Vagina (tissue), 2 donors: ENCODE results near the gene VEZF1. TPM values are rescaled to one million over a fixed set of nuclear protein-coding genes. Genes with fewer than 3 reads are reported as not detected.

Experiments used
- DNase-seq, 2 donors: peaks; one replicate each; pipeline ENCODE4 v3.0.0-alpha.2; 2017; ENCODE audit errors: extremely low spot score in 2 of 2
- H3K27ac ChIP-seq: fragments of 200-600 bp; sonication (generic); one replicate; pipeline ENCODE4 v1.5.1; 2019
- H3K27me3 ChIP-seq: fragments of 200-600 bp; sonication (generic); one replicate; pipeline ENCODE4 v1.5.1; 2019
- H3K36me3 ChIP-seq, 2 donors: fragments of 200-600 bp; sonication (generic); one replicate each; pipeline ENCODE4 v1.5.1; 2017 to 2019
- H3K4me1 ChIP-seq: fragments of 200-600 bp; sonication (generic); one replicate; pipeline ENCODE4 v1.5.1; 2019
- H3K4me3 ChIP-seq, 2 donors: fragments of 200-600 bp; sonication (generic); 1 replicate in 1 of 2; 2 replicates in 1 of 2; pipeline ENCODE4 v1.5.1; 2016 to 2019
- H3K9me3 ChIP-seq: fragments of 200-600 bp; sonication (generic); one replicate; pipeline ENCODE4 v1.5.1; 2019
- CTCF ChIP-seq, 3 experiments: fragments of 450-650 bp in 2 of 3; fragments of 200-600 bp in 1 of 3; sonication (generic) in 1 of 3; IDR thresholded peaks; one replicate each; pipeline ENCODE4 v1.5.1; 2017 to 2019; ENCODE audit warnings: antibody characterized with exemption in 3 of 3, mild to moderate bottlenecking in 2 of 3, moderate library complexity in 2 of 3
- POLR2A ChIP-seq, 2 donors: fragments of 450-650 bp; IDR thresholded peaks; one replicate each; pipeline ENCODE4 v1.6.1; 2017; ENCODE audit warnings: antibody characterized with exemption in 2 of 2, mild to moderate bottlenecking in 2 of 2, moderate library complexity in 2 of 2
- POLR2AphosphoS5 ChIP-seq, 2 donors: sonication (generic); formaldehyde crosslinking; IDR thresholded peaks; one replicate each; pipeline ENCODE4 v1.9.0; 2017; ENCODE audit warnings: antibody characterized with exemption in 2 of 2, mild to moderate bottlenecking in 2 of 2, low read depth in 1 of 2; ENCODE audit not compliant: insufficient read depth in 1 of 2
- intact Hi-C: fragments of 100-400 bp; cut with DNase I; formaldehyde crosslinking; loops from one replicate; pipeline ENCODE4 v1.15.1; 2023
- total RNA-seq: library from RNA; depleted of rRNA; stranded (reverse); fragments of >200 nt; gene quantifications from one replicate; pipeline ENCODE4 v1.2.3, GENCODE V29; 2016

The VEZF1 gene
- total RNA-seq, 1 donor from 2014 or later, result 86.2 TPM

GRCh38 chr17:57954397-57955182, 33.5 kb downstream of the VEZF1 start:
- TF ChIP-seq POLR2AphosphoS5 (IDR thresholded peaks at IDR 0.05; ENCODE audit: insufficient read depth in 1 of 2, low read depth in 1 of 2) (peak; percentile 15 to 71), CTCF (IDR thresholded peaks at IDR 0.05) (no peak), POLR2A (IDR thresholded peaks at IDR 0.05) (peak in 1 of 2 donors; percentile 54)
- peaks cover 63% of the 10 kb centered on the region for H3K4me1 ChIP-seq
- H3K9me3 ChIP-seq, result no peaks in the 10 kb centered on the region
- no peaks in the 10 kb centered on the region for H3K36me3 ChIP-seq
- no peaks in the 10 kb centered on the region for H3K27me3 ChIP-seq
- DNase-seq, result no peak
- H3K4me3 ChIP-seq, result peak overlapping the region; percentile 67 to 82
- peak overlapping the region; percentile 99 for H3K27ac ChIP-seq
- intact Hi-C loops, result loop anchor here (5.0 kb wide), 1 partner anchor 33 kb away; the partner anchor contains the start of gene VEZF1

GRCh38 chr17:57953705-57954396, 34.2 kb downstream of the VEZF1 start:
- no peaks in the 10 kb centered on the region for H3K27me3 ChIP-seq
- peak overlapping the region; percentile 67 to 82 for H3K4me3 ChIP-seq
- H3K4me1 ChIP-seq, result peaks cover 70% of the 10 kb centered on the region
- no peaks in the 10 kb centered on the region for H3K36me3 ChIP-seq
- intact Hi-C loops, result loop anchor here (5.0 kb wide), 1 partner anchor 33 kb away; the partner anchor contains the start of gene VEZF1
- no peaks in the 10 kb centered on the region for H3K9me3 ChIP-seq
- no peak for DNase-seq
- H3K27ac ChIP-seq, result peak overlapping the region; percentile 99
- no peak for TF ChIP-seq POLR2A (IDR thresholded peaks at IDR 0.05)
- no peak for TF ChIP-seq CTCF (IDR thresholded peaks at IDR 0.05)
- TF ChIP-seq POLR2AphosphoS5 (IDR thresholded peaks at IDR 0.05; ENCODE audit: insufficient read depth in 1 of 2, low read depth in 1 of 2), result no peak

- no peaks in the 10 kb centered on the region for H3K9me3 ChIP-seq
- TF ChIP-seq POLR2AphosphoS5 (IDR thresholded peaks at IDR 0.05; ENCODE audit: insufficient read depth in 1 of 2, low read depth in 1 of 2) (no peak), POLR2A (IDR thresholded peaks at IDR 0.05) (no peak), CTCF (IDR thresholded peaks at IDR 0.05) (no peak)
- H3K27ac ChIP-seq, result peak overlapping the region; percentile 99
- H3K4me1 ChIP-seq, result peaks cover 77% of the 10 kb centered on the region
- no peak overlapping the region for H3K4me3 ChIP-seq
- no peaks in the 10 kb centered on the region for H3K36me3 ChIP-seq
- intact Hi-C loops, result loop anchor here (5.0 kb wide), 1 partner anchor 34 kb away; the partner anchor contains the start of gene VEZF1
- no peaks in the 10 kb centered on the region for H3K27me3 ChIP-seq
- DNase-seq, result no peak
Measured at GRCh38 chr17:57953219-57953618, 34.8 kb downstream of the VEZF1 start.

- Histone ChIP-seq H3K9me3 (no peaks in the 10 kb centered on the region), H3K27ac (peak overlapping the region; percentile 99), H3K4me3 (no peak overlapping the region), H3K4me1 (peaks cover 100% of the 10 kb centered on the region), H3K27me3 (no peaks in the 10 kb centered on the region), H3K36me3 (no peaks in the 10 kb centered on the region)
- no peak for TF ChIP-seq CTCF (IDR thresholded peaks at IDR 0.05)
- TF ChIP-seq POLR2AphosphoS5 (IDR thresholded peaks at IDR 0.05; ENCODE audit: insufficient read depth in 1 of 2, low read depth in 1 of 2), result peak in 1 of 2 donors; percentile 56
- intact Hi-C loops, result loop anchor here (5.0 kb wide), 1 partner anchor 38 kb away; the partner anchor contains the start of gene VEZF1
- no peak for DNase-seq
Measured at GRCh38 chr17:57949649-57950048, 38.4 kb downstream of the VEZF1 start.
